SK-N-MC (cell line): ENCODE measurements around the gene SNRPD3.

Experiments
- EZH2 ChIP-seq: fragments of 200-600 bp; sonication (generic); IDR thresholded peaks from one replicate; pipeline ENCODE4 v1.6.1; 2017; ENCODE audit warnings: antibody characterized with exemption
- POLR2AphosphoS5 ChIP-seq: IDR thresholded peaks from 2 replicates; pipeline ENCODE4 v1.6.1; 2012; ENCODE audit warnings: mild to moderate bottlenecking, low read depth, low read length, borderline replicate concordance

- TF ChIP-seq POLR2AphosphoS5 (no peak), EZH2 (no peak)
These were observed 39.4 kb downstream of the SNRPD3 start for GRCh38 chr22:24595228-24595627.
